Heart right ventricle (tissue), 16 donors: ENCODE measurements around the gene KRTAP10-3. TPM values are rescaled to one million over a fixed set of nuclear protein-coding genes. Genes with fewer than 3 reads are reported as not detected.

Experiments
- ATAC-seq, 8 donors: fragments of 200-7000 bp; cut with Tn5 transposase; one replicate each; pipeline ENCODE4 v1.9.1; 2020; ENCODE audit warnings: mild to moderate bottlenecking in 8 of 8, moderate library complexity in 8 of 8, moderate number of reproducible peaks in 1 of 8
- DNase-seq, 2 donors: peaks; one replicate each; pipeline ENCODE4 v3.0.0-alpha.2; 2020
- H3K27ac ChIP-seq, 10 donors: fragments of 200-600 bp; sonication (generic) in 2 of 10; one replicate each; pipeline versions ENCODE4 v1.5.0 to v1.8.0; 2020 to 2022; ENCODE audit warnings: mild to moderate bottlenecking in 3 of 10
- H3K27me3 ChIP-seq, 7 donors: fragments of 200-600 bp; one replicate each; pipeline ENCODE4 v1.8.0; 2021 to 2022; ENCODE audit warnings: mild to moderate bottlenecking in 2 of 7
- H3K36me3 ChIP-seq, 9 donors: fragments of 200-600 bp; sonication (generic) in 1 of 9; one replicate each; pipeline versions ENCODE4 v1.5.0 to v1.8.0; 2020 to 2022; ENCODE audit warnings: mild to moderate bottlenecking in 2 of 9
- H3K4me1 ChIP-seq, 9 donors: fragments of 200-600 bp; sonication (generic) in 1 of 9; one replicate each; pipeline versions ENCODE4 v1.5.0 to v1.8.0; 2020 to 2022; ENCODE audit warnings: mild to moderate bottlenecking in 4 of 9
- H3K4me3 ChIP-seq, 10 donors: fragments of 200-600 bp; sonication (generic) in 2 of 10; one replicate each; pipeline versions ENCODE4 v1.5.0 to v1.8.0; 2020 to 2022; ENCODE audit warnings: mild to moderate bottlenecking in 7 of 10, moderate library complexity in 2 of 10
- H3K9me3 ChIP-seq, 11 donors: fragments of 200-600 bp in 10 of 11; sonication (generic) in 2 of 11; one replicate each; pipeline versions ENCODE4 v1.5.0 to v1.8.0; 2013 to 2022; ENCODE audit warnings: mild to moderate bottlenecking in 2 of 11, control low read depth in 1 of 11, moderate library complexity in 1 of 11
- CTCF ChIP-seq, 9 donors: fragments of 200-600 bp; sonication (generic) in 2 of 9; IDR thresholded peaks; one replicate each; pipeline versions ENCODE4 v1.5.0 to v1.8.0; 2021 to 2022; ENCODE audit warnings: antibody characterized with exemption in 9 of 9, mild to moderate bottlenecking in 5 of 9, moderate library complexity in 1 of 9
- WGBS, 2 donors: extraction: QIAGEN DNeasy Blood & Tissue Kit; methylation state at CpG; one replicate each; pipeline ENCODE4 v1.1.7; 2013; ENCODE audit warnings: inconsistent platforms in 1 of 2; 5-methylcytosine and 5-hydroxymethylcytosine counted together
- intact Hi-C, 10 donors: fragments of 100-400 bp; cut with DNase I; formaldehyde crosslinking; loops; one replicate each; pipeline versions ENCODE4 v1.11.1 to v1.14.2; 2022
- polyA plus RNA-seq, 2 donors: library from polyadenylated mRNA; stranded (reverse); fragments of 200-250 nt; gene quantifications; one replicate each; pipeline ENCODE4 v1.2.3, GENCODE V29; 2013
- total RNA-seq, 10 donors: library from RNA; stranded (reverse); fragmentation: NEBNext Ultra II Directional in 3 of 10; extraction: Animal tissue kit (Norgen Biotek cat#: 25700) in 3 of 10; gene quantifications; one replicate each; pipeline versions ENCODE4 v1.2.1 to v1.2.4, GENCODE V29; 2021 to 2023
- donor health status: Arrhythmogenic right ventricular cardiomyopathy.
- donor health status: ischemic (EF 13 %, LVEDD 7.1; RV severe dilation, severe dysfunction).
- donor health status: healthy with polysubstance abuse.
- donor health status: DM: no; HTN: yes; CAD: no.
- donor health status: DM: no; HTN: no; CAD: no.
- donor health status: ischemic (EF 25% LVEDD 6.9; RV normal size, moderate dysfunction).
- donor health status: ischemic (EF 25% LVEDD 5.7; RV mildly dilated, moderate dysfunction).
- donor health status: healthy.
- donor health status: DM: yes; HTN: yes; CAD: no.
- donor health status: Ischemic cardiomyopathy.
- donor health status: ischemic (EF 35%, LVEDD 5.7; RV mildly dilated, moderate dysfunction).
- donor health status: nonischemic (EF 11% LVEDD 7.7; RV severe dilation, severe dysfunction).
- donor health status: DM: yes; HTN: yes; CAD: no.
- donor health status: PGD.
- donor health status: ischemic (EF 29% LVEDD 5.4; RV normal size, mild dysfunction).
- donor health status: nonischemic (EF 23%, LVEDD 6.1; RV moderate dilation, normal function).

KRTAP10-3 gene
- total and polyA plus RNA-seq, 12 donors = not detected

DNA sequence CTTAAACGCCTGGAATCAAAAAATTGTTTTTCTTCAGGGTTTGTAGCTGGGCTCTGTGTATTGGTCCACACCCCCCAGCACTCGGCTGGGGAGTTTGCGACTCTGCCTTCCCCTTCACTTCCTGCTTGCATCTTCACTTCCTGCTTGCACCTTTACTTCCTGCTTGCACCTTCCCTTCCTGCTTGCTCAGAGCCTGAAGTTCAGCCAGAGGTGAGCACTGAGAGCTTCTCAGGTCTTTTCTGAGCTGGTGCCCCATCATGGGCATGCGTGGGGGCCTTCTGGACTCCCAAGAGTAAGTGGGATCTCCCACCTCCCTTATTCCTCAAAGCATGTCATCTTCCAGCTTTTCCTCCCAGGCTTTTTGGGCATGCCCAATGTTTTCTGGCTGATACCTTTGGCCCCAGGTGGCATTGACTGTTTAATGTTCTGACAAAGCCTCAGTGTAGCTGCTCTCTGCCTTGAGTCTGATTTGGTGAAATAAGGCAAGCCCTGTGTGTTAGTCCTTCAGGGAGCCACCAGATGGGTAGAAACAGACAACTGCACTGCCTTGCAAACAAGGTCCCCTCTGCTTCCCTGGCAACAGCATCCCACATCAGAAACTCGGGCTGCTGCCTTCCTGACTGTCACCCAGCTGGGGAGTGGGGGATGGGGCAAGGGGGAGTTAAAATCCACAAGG is 10.8 kb downstream of the KRTAP10-3 start:
- intact Hi-C loops = no loop called here
- peak overlapping the region in 1 of 10 donors; percentile 45 for H3K27ac ChIP-seq
- WGBS, 2 donors = 56 to 60% methylated on average over 5 of the region's 5 CpGs
- ATAC-seq = no peak
- no peak overlapping the region for H3K4me3 ChIP-seq
- H3K27me3 ChIP-seq = peaks cover 0 to 49% (median 22%) of the 10 kb centered on the region in 7 donors
- TF ChIP-seq CTCF (IDR thresholded peaks at IDR 0.05) = no peak
- DNase-seq = no peak
- no peaks in the 10 kb centered on the region for H3K36me3 ChIP-seq
- H3K4me1 ChIP-seq = no peaks in the 10 kb centered on the region
- peaks cover 0 to 44% (median 8%) of the 10 kb centered on the region in 11 donors for H3K9me3 ChIP-seq

GRCh38 chr21:44544566-44544965 is 14.0 kb downstream of the KRTAP10-3 start:
- H3K27ac ChIP-seq = no peak overlapping the region
- no peak for TF ChIP-seq CTCF (IDR thresholded peaks at IDR 0.05)

DNA sequence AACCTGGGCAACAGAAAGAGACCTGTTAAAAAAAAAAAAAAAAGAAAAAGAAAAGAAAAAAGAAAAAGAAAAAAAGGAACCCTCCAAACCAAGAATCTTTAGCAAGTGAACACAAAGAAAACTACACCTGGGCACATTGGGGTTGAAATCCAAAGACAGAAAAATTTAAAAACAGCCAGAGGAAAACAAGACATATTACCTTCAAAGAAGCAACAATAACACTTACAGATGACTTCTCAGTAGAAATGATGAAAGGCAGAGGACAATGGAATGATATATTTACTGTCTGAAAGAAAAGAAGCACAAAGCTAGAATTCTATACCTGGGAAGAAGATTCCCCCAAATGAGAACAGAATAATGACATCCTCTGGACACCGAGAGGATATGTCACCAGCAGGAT is 15.9 kb downstream of the KRTAP10-3 start:
- ATAC-seq (no peak), DNase-seq (no peak)
- Histone ChIP-seq H3K36me3 (no peaks in the 10 kb centered on the region), H3K27ac (no peak overlapping the region), H3K27me3 (peaks cover 0 to 39% (median 0%) of the 10 kb centered on the region in 7 donors), H3K9me3 (peaks cover 0 to 56% (median 12%) of the 10 kb centered on the region in 11 donors), H3K4me3 (no peak overlapping the region), H3K4me1 (no peaks in the 10 kb centered on the region)
- intact Hi-C loops = no loop called here
- TF ChIP-seq CTCF (IDR thresholded peaks at IDR 0.05) = no peak
- 79% methylated on average over 1 of the region's 1 CpG for WGBS, 2 donors

More at GRCh38 chr21:44544566-44544965, 14.0 kb downstream of the KRTAP10-3 start:
- no peak overlapping the region for H3K4me3 ChIP-seq
- ATAC-seq = no peak
- WGBS, 2 donors = 71 to 78% methylated on average over 3 of the region's 3 CpGs
- intact Hi-C loops = no loop called here
- no peaks in the 10 kb centered on the region for H3K4me1 ChIP-seq
- H3K27me3 ChIP-seq = peaks cover 0 to 50% (median 13%) of the 10 kb centered on the region in 7 donors
- no peaks in the 10 kb centered on the region for H3K36me3 ChIP-seq
- DNase-seq = no peak
- H3K9me3 ChIP-seq = peaks cover 0 to 58% (median 12%) of the 10 kb centered on the region in 11 donors

GRCh38 chr21:44540741-44541288 is 17.8 kb downstream of the KRTAP10-3 start:
- intact Hi-C loops = no loop called here
- H3K27ac ChIP-seq = no peak overlapping the region
- no peaks in the 10 kb centered on the region for H3K36me3 ChIP-seq
- no peak overlapping the region for H3K4me3 ChIP-seq
- 65% methylated on average over 11 of the region's 11 CpGs for whole genome bisulfite sequencing, 2 donors
- TF ChIP-seq CTCF (IDR thresholded peaks at IDR 0.05) = no peak
- peak in 1 of 8 donors; percentile 44 for ATAC-seq
- peaks cover 0 to 39% (median 5%) of the 10 kb centered on the region in 11 donors for H3K9me3 ChIP-seq
- H3K4me1 ChIP-seq = no peaks in the 10 kb centered on the region
- peaks cover 0 to 39% (median 0%) of the 10 kb centered on the region in 7 donors for H3K27me3 ChIP-seq
- DNase-seq = no peak
